HepG2 (cell line): Measurements from ENCODE around the gene SYT17. TPM values are rescaled to one million over a fixed set of nuclear protein-coding genes. Genes with fewer than 3 reads are reported as not detected.
"Not testable (repeated sequence)": the region's sequence is repeated elsewhere in the genome, so short reads cannot be mapped to it uniquely, and the experiment has no call there.

ENCODE experiments used
- ATAC-seq: fragments of 200-7000 bp; cut with Tn5 transposase; 3 replicates; pipeline ENCODE4 v1.9.1; 2020; ENCODE audit warnings: mild to moderate bottlenecking, moderate library complexity
- BruUV-seq: library from RNA; stranded (reverse); fragments of 400-500 nt; replicated peaks from 2 replicates; lab custom pipeline; 2021; lab: Mats Ljungman, UMichigan
- CTCF ChIA-PET: fragments of 300-600 bp; formaldehyde crosslinking; extraction: SDS; loops from one replicate; lab custom pipeline; 2021; ENCODE audit warnings: low total read pairs, inconsistent platforms, low intra/inter-chr PET ratio; lab: Yijun Ruan, JAX
- POLR2A ChIA-PET: fragments of 350-600 bp; sonication (Branson Sonifier 250); formaldehyde crosslinking; loops from one replicate; lab custom pipeline; 2020; ENCODE audit warnings: antibody characterized with exemption, inconsistent platforms; lab: Yijun Ruan, JAX
- DNase-seq: peaks from one replicate; pipeline ENCODE4 v3.0.0-alpha.2; 2015; ENCODE audit warnings: low spot score
- FAIRE-seq: peaks from 3 replicates; lab custom pipeline; 2011; peaks lifted over from hg19 to GRCh38; lab: Jason Lieb, UNC
- H2AFZ ChIP-seq: one replicate; pipeline ENCODE4 v1.6.1; 2011; ENCODE audit warnings: low read length, inconsistent platforms
- H3K27ac ChIP-seq: fragments of 300-600 bp; 3 replicates; pipeline ENCODE4 v1.8.0; 2011; ENCODE audit warnings: mixed run types, mild to moderate bottlenecking, mixed read lengths, low read length, inconsistent platforms; ENCODE audit not compliant: insufficient read depth; ENCODE audit errors: extremely low read length
- H3K27me3 ChIP-seq, 2 experiments: fragments of 200-600 bp in 1 of 2; 2 replicates in 1 of 2; 3 replicates in 1 of 2; pipeline versions ENCODE4 v1.6.0 to v1.8.0; 2011; ENCODE audit warnings: low read length in 2 of 2, mild to moderate bottlenecking in 2 of 2, moderate library complexity in 2 of 2, inconsistent platforms in 1 of 2; ENCODE audit not compliant: insufficient read depth in 2 of 2, control insufficient read depth in 1 of 2
- H3K36me3 ChIP-seq, 2 experiments: fragments of 200-600 bp in 1 of 2; replicated peaks in 1 of 2; 2 replicates in 1 of 2; 3 replicates in 1 of 2; pipeline versions ENCODE4 v1.5.1 to v1.8.0; 2011; ENCODE audit warnings: low read length in 2 of 2, inconsistent platforms in 1 of 2; ENCODE audit not compliant: insufficient read depth in 2 of 2, control insufficient read depth in 1 of 2
- H3K4me1 ChIP-seq: 2 replicates; pipeline ENCODE4 v1.5.1; 2012; ENCODE audit warnings: low read length, inconsistent platforms; ENCODE audit not compliant: insufficient read depth
- H3K4me2 ChIP-seq: 2 replicates; pipeline ENCODE4 v1.6.0; 2011; ENCODE audit warnings: low read depth, low read length, inconsistent platforms
- H3K4me3 ChIP-seq, 3 experiments: fragments of 200-600 bp in 1 of 3; sonication (generic), shearing (Covaris generic) in 1 of 3; replicated peaks in 1 of 3; 2 replicates each; pipeline ENCODE4 v1.5.1; 2011 to 2016; ENCODE audit warnings: low read length in 3 of 3, inconsistent platforms in 2 of 3, low read depth in 2 of 3, mild to moderate bottlenecking in 2 of 3, control low read depth in 1 of 3, mixed read lengths in 1 of 3; ENCODE audit not compliant: insufficient read depth in 1 of 3
- H3K79me2 ChIP-seq: one replicate; pipeline ENCODE4 v1.6.1; 2011; ENCODE audit warnings: low read length, inconsistent platforms; ENCODE audit not compliant: insufficient read depth
- H3K9ac ChIP-seq: 2 replicates; pipeline ENCODE4 v1.6.0; 2011; ENCODE audit warnings: mild to moderate bottlenecking, low read depth, low read length, inconsistent platforms; ENCODE audit not compliant: insufficient read depth
- H3K9me3 ChIP-seq: 2 replicates; pipeline ENCODE4 v1.5.1; 2012; ENCODE audit warnings: mild to moderate bottlenecking, low read length
- H4K20me1 ChIP-seq: 2 replicates; pipeline ENCODE4 v1.6.0; 2011; ENCODE audit warnings: inconsistent platforms, mild to moderate bottlenecking, low read length, moderate library complexity; ENCODE audit not compliant: insufficient read depth
- BRCA1 ChIP-seq: sonication (generic); formaldehyde crosslinking; IDR thresholded peaks from 2 replicates; pipeline ENCODE4 v1.4.0; 2020; ENCODE audit warnings: missing genetic modification reagents
- CC2D1A ChIP-seq: sonication (generic); formaldehyde crosslinking; IDR thresholded peaks from 2 replicates; pipeline ENCODE4 v1.8.1; 2023; ENCODE audit warnings: mild to moderate bottlenecking, missing genetic modification reagents
- E2F5 ChIP-seq: sonication (generic); formaldehyde crosslinking; conservative IDR thresholded peaks from 2 replicates; pipeline ENCODE4 v1.4.0; 2020; ENCODE audit warnings: missing genetic modification reagents
- JUNB ChIP-seq: sonication (generic); formaldehyde crosslinking; IDR thresholded peaks from 2 replicates; pipeline ENCODE4 v1.8.0; 2022; ENCODE audit warnings: missing genetic modification reagents, mild to moderate bottlenecking, borderline replicate concordance
- ZBTB33 ChIP-seq: sonication (generic); formaldehyde crosslinking; IDR thresholded peaks from 2 replicates; pipeline ENCODE4 v1.4.0; 2020; ENCODE audit warnings: missing genetic modification reagents
- ZNF362 ChIP-seq: sonication (generic); formaldehyde crosslinking; IDR thresholded peaks from 2 replicates; pipeline ENCODE4 v1.4.0; 2020; ENCODE audit warnings: missing genetic modification reagents, mild to moderate bottlenecking, borderline replicate concordance
- ZNF644 ChIP-seq: IDR thresholded peaks from 2 replicates; pipeline ENCODE4 v1.6.1; 2016; ENCODE audit warnings: low read depth
- ZSCAN25 ChIP-seq: sonication (generic); formaldehyde crosslinking; IDR thresholded peaks from 2 replicates; pipeline ENCODE4 v1.8.0; 2022; ENCODE audit warnings: mild to moderate bottlenecking, missing genetic modification reagents
- WGBS: methylation state at CpG from one replicate; pipeline ENCODE4 v1.1.6; 2017; ENCODE audit warnings: low lambda C conversion rate; 5-methylcytosine and 5-hydroxymethylcytosine counted together
- in situ Hi-C: cut with HindIII; loops from 2 replicates; pipeline ENCODE4 v1.10.0; 2017; ENCODE audit warnings: low pct_unique_long_range_greater_than_20kb; ENCODE audit not compliant: extremely low pct_ligation_motif_present
- intact Hi-C: fragments of 100-400 bp; cut with micrococcal nuclease; formaldehyde crosslinking; loops from one replicate; pipeline ENCODE4 v1.10.0; 2022; ENCODE audit not compliant: unreplicated experiment
- polyA plus RNA-seq, 8 experiments: library from polyadenylated mRNA; depleted of rRNA in 3 of 8; stranded (reverse) in 7 of 8; unstranded in 1 of 8; fragments of >200 nt; fragmentation: Illumina TruSeq in 4 of 8; extraction: Trizol in 4 of 8; gene quantifications; 2 replicates each; pipeline versions ENCODE4 v1.2.1 to v1.2.3, GENCODE V29; 2011 to 2016; ENCODE audit warnings: low read depth in 4 of 8, missing spikeins in 1 of 8, mixed read lengths in 1 of 8; ENCODE audit not compliant: insufficient read depth in 1 of 8
- total RNA-seq, 5 experiments: library from RNA; depleted of rRNA; stranded (reverse); fragments of >200 nt; fragmentation: Illumina TruSeq; extraction: Trizol; gene quantifications; 2 replicates each; pipeline ENCODE4 v1.2.3, GENCODE V29; 2016; ENCODE audit warnings: low read depth in 1 of 5

SYT17 gene
- total and polyA plus RNA-seq, 2 of the 13 experiments (the other 11 are each of a cell fraction or from before 2014, with no cell fraction given): 0.44 TPM; not detected in 1

- H3K4me3 ChIP-seq: no peak overlapping the region
- no peaks in the 10 kb centered on the region for H3K36me3 ChIP-seq
- no peak for ATAC-seq
- no peak for DNase-seq
- no peak overlapping the region for H3K9ac ChIP-seq
- POLR2A ChIA-PET: no interaction called here
- no TSS peak for BruUV-seq
- no peak for FAIRE-seq
- H2AFZ ChIP-seq: no peak overlapping the region
- H3K4me1 ChIP-seq: peaks cover 23% of the 10 kb centered on the region
- no peaks in the 10 kb centered on the region for H3K9me3 ChIP-seq
- intact Hi-C loops: no loop called here
- CTCF ChIA-PET: no interaction called here
- 32% methylated on average over 6 of the region's 6 CpGs for WGBS
- no peaks in the 10 kb centered on the region for H3K27me3 ChIP-seq
- H4K20me1 ChIP-seq: no peaks in the 10 kb centered on the region
- in situ Hi-C loops: no loop called here
- no peak overlapping the region for H3K4me2 ChIP-seq
- no peak overlapping the region for H3K27ac ChIP-seq
- H3K79me2 ChIP-seq: no peaks in the 10 kb centered on the region
- TF ChIP-seq ZSCAN25 (CRISPR knock-in tag) (no peak), JUNB (no peak), BRCA1 (CRISPR knock-in tag) (no peak), E2F5 (CRISPR knock-in tag) (no peak), ZNF644 (CRISPR knock-in tag) (no peak), ZNF362 (CRISPR knock-in tag) (no peak), CC2D1A (CRISPR knock-in tag) (no peak), ZBTB33 (CRISPR knock-in tag) (no peak)
Measured at GRCh38 chr16:19186408-19186807, 18.4 kb downstream of the SYT17 start.

GRCh38 chr16:19187961-19188360, 19.9 kb downstream of the SYT17 start:
- H3K27ac ChIP-seq, H3K9me3 ChIP-seq, H3K27me3 ChIP-seq, ATAC-seq, H3K36me3 ChIP-seq, H4K20me1 ChIP-seq, in situ Hi-C loops, BruUV-seq, H3K79me2 ChIP-seq, intact Hi-C loops, FAIRE-seq, H3K9ac ChIP-seq, H2AFZ ChIP-seq, DNase-seq, H3K4me2 ChIP-seq, POLR2A ChIA-PET, CTCF ChIA-PET, H3K4me3 ChIP-seq: not testable (repeated sequence)
- WGBS: 52% methylated on average over 3 of the region's 3 CpGs
- peaks cover 18% of the 10 kb centered on the region for H3K4me1 ChIP-seq
